MM.1S (cell line): ENCODE results near the gene CREB5.

Experiments used
- EZH2 ChIP-seq: fragments of 300-600 bp; sonication (generic); optimal IDR thresholded peaks from 2 replicates; pipeline ENCODE3; 2017; ENCODE audit warnings: low read depth, mild to moderate bottlenecking, antibody characterized with exemption, low read length, mixed read lengths
- EZH2phosphoT487 ChIP-seq: fragments of 300-600 bp; sonication (generic); IDR thresholded peaks from 2 replicates; pipeline ENCODE4 v1.6.1; 2018; ENCODE audit warnings: antibody characterized with exemption, low read length
- TF ChIP-seq, protein P1 (sequence below): fragments of 300-600 bp; sonication (generic); IDR thresholded peaks from 2 replicates; pipeline ENCODE4 v1.5.1; 2016; ENCODE audit warnings: antibody characterized with exemption, low read length, mixed read lengths

DNA sequence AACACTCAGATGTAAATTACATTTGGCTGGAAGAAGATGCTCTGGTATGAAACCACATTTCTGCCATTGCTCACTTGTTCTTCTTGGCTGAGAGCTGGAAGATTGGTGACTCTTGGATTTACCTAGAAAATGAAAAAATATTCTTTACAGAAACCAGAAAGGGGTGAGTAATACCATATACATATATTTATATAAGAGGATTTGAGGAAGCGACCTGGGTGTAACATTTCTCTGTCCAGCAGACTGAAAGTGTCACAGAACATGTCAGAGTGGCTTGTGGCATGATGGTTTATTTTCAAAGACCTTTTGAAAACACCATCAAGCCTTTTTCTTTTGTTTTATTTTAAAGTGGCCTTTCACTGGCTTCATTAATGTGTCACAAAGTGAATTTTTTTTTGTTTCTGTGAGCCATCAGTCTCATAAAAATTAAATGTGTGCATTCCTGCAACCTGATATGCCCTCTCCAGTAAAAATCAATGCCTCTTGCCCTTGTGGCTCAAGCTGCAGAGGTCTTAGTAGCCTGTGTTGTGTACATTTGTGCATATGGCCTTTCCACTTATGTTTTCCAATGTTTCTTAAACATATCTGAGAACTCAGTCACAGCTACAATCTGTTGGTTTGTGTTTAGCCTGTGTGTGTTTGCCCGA, 23.5 kb downstream of the CREB5 start:
- TF ChIP-seq, protein P1, sequence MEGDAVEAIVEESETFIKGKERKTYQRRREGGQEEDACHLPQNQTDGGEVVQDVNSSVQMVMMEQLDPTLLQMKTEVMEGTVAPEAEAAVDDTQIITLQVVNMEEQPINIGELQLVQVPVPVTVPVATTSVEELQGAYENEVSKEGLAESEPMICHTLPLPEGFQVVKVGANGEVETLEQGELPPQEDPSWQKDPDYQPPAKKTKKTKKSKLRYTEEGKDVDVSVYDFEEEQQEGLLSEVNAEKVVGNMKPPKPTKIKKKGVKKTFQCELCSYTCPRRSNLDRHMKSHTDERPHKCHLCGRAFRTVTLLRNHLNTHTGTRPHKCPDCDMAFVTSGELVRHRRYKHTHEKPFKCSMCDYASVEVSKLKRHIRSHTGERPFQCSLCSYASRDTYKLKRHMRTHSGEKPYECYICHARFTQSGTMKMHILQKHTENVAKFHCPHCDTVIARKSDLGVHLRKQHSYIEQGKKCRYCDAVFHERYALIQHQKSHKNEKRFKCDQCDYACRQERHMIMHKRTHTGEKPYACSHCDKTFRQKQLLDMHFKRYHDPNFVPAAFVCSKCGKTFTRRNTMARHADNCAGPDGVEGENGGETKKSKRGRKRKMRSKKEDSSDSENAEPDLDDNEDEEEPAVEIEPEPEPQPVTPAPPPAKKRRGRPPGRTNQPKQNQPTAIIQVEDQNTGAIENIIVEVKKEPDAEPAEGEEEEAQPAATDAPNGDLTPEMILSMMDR: no peak
- TF ChIP-seq EZH2phosphoT487 (no peak), EZH2 (no peak)
